Stimulated activated CD4-positive, alpha-beta T cell treated with anti-CD3 and anti-CD28 coated beads, Interleukin-4, amount 100 ng/mL, for 48 hours (primary cell): ENCODE results near the gene SOX18.

Experiments used
- DNase-seq, 2 donors: peaks; one replicate each; pipeline ENCODE4 v3.0.0-alpha.2; 2020; ENCODE audit warnings: low read depth in 2 of 2

The SOX18 gene

GRCh38 chr20:64080813-64081623, 31.6 kb upstream of the SOX18 start:
- DNase-seq = no peak

- no peak for DNase-seq
Measured at GRCh38 chr20:64080013-64080812, 30.8 kb upstream of the SOX18 start, which contains the start of gene OPRL1. Gene OPRL1 (plus strand): TSS chr20:64080082. CDS start chr20:64092721, 12,639 bp downstream.

GRCh38 chr20:64079273-64080012, 30.0 kb upstream of the SOX18 start, which contains the start of gene RGS19:
Gene RGS19 (minus strand): TSS chr20:64079518. CDS start chr20:64076886, 2,632 bp downstream.
- DNase-seq = peak in 1 of 2 donors; percentile 67

GRCh38 chr20:64078934-64079272, 29.5 kb upstream of the SOX18 start:
- DNase-seq = no peak

GRCh38 chr20:64077876-64078551, 28.6 kb upstream of the SOX18 start:
- no peak for DNase-seq

GRCh38 chr20:64077541-64077875, 28.1 kb upstream of the SOX18 start:
- DNase-seq = no peak

GRCh38 chr20:64077094-64077493, 27.7 kb upstream of the SOX18 start:
- no peak for DNase-seq

- DNase-seq = no peak
Measured at GRCh38 chr20:64076061-64076997, 26.9 kb upstream of the SOX18 start.

GRCh38 chr20:64075556-64075955, 26.1 kb upstream of the SOX18 start:
- no peak for DNase-seq

GRCh38 chr20:64074963-64075362, 25.5 kb upstream of the SOX18 start:
- no peak for DNase-seq

GRCh38 chr20:64074184-64074789, 24.8 kb upstream of the SOX18 start:
- DNase-seq = no peak

- no peak for DNase-seq
Measured at GRCh38 chr20:64073476-64074183, 24.2 kb upstream of the SOX18 start.

GRCh38 chr20:64072498-64073063, 23.1 kb upstream of the SOX18 start:
- DNase-seq = no peak

GRCh38 chr20:64071341-64072332, 22.2 kb upstream of the SOX18 start:
- no peak for DNase-seq

- DNase-seq = no peak
Measured at GRCh38 chr20:64070244-64070993, 21.0 kb upstream of the SOX18 start.

- no peak for DNase-seq
Measured at GRCh38 chr20:64069614-64070243, 20.3 kb upstream of the SOX18 start.

- DNase-seq = no peak
Measured at GRCh38 chr20:64069209-64069613, 19.8 kb upstream of the SOX18 start.
